K562 (cell line): ENCODE results near the gene DAB1.

Experiments used
- HNRNPL ChIP-seq: fragments of 200-400 bp; formaldehyde crosslinking; IDR thresholded peaks from 2 replicates; pipeline ENCODE4 v1.6.1; 2017; ENCODE audit warnings: low read depth, mild to moderate bottlenecking, low read length
- STAG1 ChIP-seq: sonication (generic); formaldehyde crosslinking; IDR thresholded peaks from 2 replicates; pipeline ENCODE4 v1.5.0; 2020; ENCODE audit warnings: missing genetic modification reagents, borderline replicate concordance
- ZSCAN32 ChIP-seq: fragments of 450-650 bp; formaldehyde crosslinking; IDR thresholded peaks from 2 replicates; pipeline ENCODE4 v1.4.0; 2020; ENCODE audit warnings: mild to moderate bottlenecking, moderate library complexity

DNA sequence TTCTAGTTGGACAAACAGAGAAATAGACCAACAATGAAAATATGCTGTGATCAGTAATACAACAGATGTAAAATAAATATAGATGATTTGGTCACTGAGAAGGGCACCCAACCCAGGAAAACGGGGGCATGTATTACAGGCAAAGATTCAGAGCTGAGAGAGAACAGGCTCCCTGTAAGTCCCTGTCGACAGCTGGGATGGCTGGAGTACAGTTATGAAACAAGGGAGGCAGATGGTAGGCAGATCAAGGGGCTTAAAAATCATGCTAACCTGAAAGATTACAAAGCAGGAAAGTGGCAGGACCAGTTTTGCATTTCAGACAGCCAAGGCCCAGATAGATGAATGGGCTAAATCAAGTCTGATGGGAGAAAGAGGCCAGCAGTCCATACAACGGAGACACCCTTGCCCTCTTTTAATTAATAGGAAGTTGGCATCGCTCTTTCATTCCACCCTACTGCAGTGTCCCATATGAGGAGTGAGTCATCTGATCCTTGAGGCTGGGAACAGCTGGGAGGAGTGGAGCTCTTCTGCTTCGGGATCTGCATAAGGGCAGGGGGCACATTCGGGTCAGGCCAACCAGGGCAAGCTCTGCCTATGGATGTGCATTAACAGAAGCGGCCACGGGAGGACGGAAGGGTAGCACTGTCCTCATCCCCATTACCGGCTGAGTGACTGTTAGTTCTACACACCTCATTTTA lies 171.1 kb downstream of the DAB1 start:
- TF ChIP-seq HNRNPL (no peak), STAG1 (CRISPR knock-in tag) (no peak), ZSCAN32 (CRISPR knock-in tag) (no peak)
